GM23248 (cell line): ENCODE results near the gene LRRC75A. TPM values are rescaled to one million over a fixed set of nuclear protein-coding genes. Genes with fewer than 3 reads are reported as not detected.

Source experiments
- DNase-seq: peaks from one replicate; pipeline ENCODE4 v3.0.0-alpha.2; 2015
- H2AFZ ChIP-seq: fragments of 200-600 bp; sonication (generic); 2 replicates; pipeline ENCODE4 v1.6.1; 2016; ENCODE audit warnings: antibody characterized with exemption
- H3F3A ChIP-seq: fragments of 200-600 bp; sonication (generic); 2 replicates; pipeline ENCODE4 v1.6.1; 2016; ENCODE audit warnings: mild to moderate bottlenecking, antibody characterized with exemption, mixed run types; ENCODE audit not compliant: insufficient read depth
- H3K27ac ChIP-seq: fragments of 200-600 bp; sonication (generic); 2 replicates; pipeline ENCODE4 v1.5.1; 2016; ENCODE audit warnings: mild to moderate bottlenecking
- H3K27me3 ChIP-seq: fragments of 200-600 bp; sonication (generic); replicated peaks from 2 replicates; pipeline ENCODE4 v1.6.1; 2016; ENCODE audit warnings: mild to moderate bottlenecking; ENCODE audit not compliant: insufficient read depth
- H3K36me3 ChIP-seq: fragments of 200-600 bp; sonication (generic); 2 replicates; pipeline ENCODE4 v1.6.1; 2016; ENCODE audit warnings: low read depth, mild to moderate bottlenecking
- H3K4me1 ChIP-seq: fragments of 200-600 bp; sonication (generic); 2 replicates; pipeline ENCODE4 v1.6.1; 2016; ENCODE audit warnings: mild to moderate bottlenecking; ENCODE audit not compliant: insufficient read depth
- H3K4me2 ChIP-seq: fragments of 200-600 bp; sonication (generic); one replicate; pipeline ENCODE4 v1.6.1; 2016; ENCODE audit warnings: mild to moderate bottlenecking; ENCODE audit not compliant: unreplicated experiment
- H3K4me3 ChIP-seq: fragments of 200-600 bp; sonication (generic); 2 replicates; pipeline ENCODE4 v1.5.1; 2016; ENCODE audit warnings: mild to moderate bottlenecking
- H3K79me2 ChIP-seq: fragments of 200-600 bp; sonication (generic); 2 replicates; pipeline ENCODE4 v1.6.1; 2016; ENCODE audit warnings: mild to moderate bottlenecking; ENCODE audit not compliant: insufficient read depth
- H3K9ac ChIP-seq: fragments of 200-600 bp; sonication (generic); 2 replicates; pipeline ENCODE4 v1.6.1; 2016; ENCODE audit warnings: mild to moderate bottlenecking
- H3K9me2 ChIP-seq: fragments of 200-600 bp; sonication (generic); 2 replicates; pipeline ENCODE4 v1.6.1; 2016; ENCODE audit warnings: mixed run types, mild to moderate bottlenecking, moderate library complexity; ENCODE audit not compliant: insufficient read depth
- H3K9me3 ChIP-seq: fragments of 200-600 bp; sonication (generic); one replicate; pipeline ENCODE4 v1.6.1; 2017; ENCODE audit warnings: low read depth
- H4K20me1 ChIP-seq: fragments of 200-600 bp; sonication (generic); 2 replicates; pipeline ENCODE4 v1.6.0; 2016; ENCODE audit not compliant: insufficient read depth
- EZH2 ChIP-seq: fragments of 200-600 bp; sonication (generic); IDR thresholded peaks from 2 replicates; pipeline ENCODE4 v1.6.1; 2018; ENCODE audit warnings: antibody characterized with exemption, mild to moderate bottlenecking; ENCODE audit not compliant: insufficient read depth, poor library complexity, severe bottlenecking
- EZH2phosphoT487 ChIP-seq: fragments of 200-600 bp; sonication (generic); IDR thresholded peaks from 2 replicates; pipeline ENCODE4 v1.6.1; 2018; ENCODE audit warnings: antibody characterized with exemption, moderate library complexity, mild to moderate bottlenecking, low read depth; ENCODE audit not compliant: insufficient read depth
- WGBS, 2 experiments: methylation state at CpG; one replicate each; pipeline ENCODE4 v1.1.6; 2015 to 2017; ENCODE audit warnings: low lambda C conversion rate in 2 of 2, low coverage in 1 of 2; ENCODE audit errors: missing lambda C conversion rate in 2 of 2; 5-methylcytosine and 5-hydroxymethylcytosine counted together
- in situ Hi-C: fragments of 300-500 bp; cut with MboI; formaldehyde crosslinking; loops from 2 replicates; pipeline ENCODE4 v1.15.0; 2020
- polyA plus RNA-seq: library from polyadenylated mRNA; unstranded; fragments of >200 nt; fragmentation: Nextera tagmentation; extraction: Ambion mirVana; gene quantifications from 2 replicates; pipeline ENCODE4 v1.2.1, GENCODE V29; 2016
- total RNA-seq: library from RNA; depleted of rRNA; stranded (reverse); fragments of >200 nt; shearing (Covaris generic); gene quantifications from 2 replicates; pipeline ENCODE4 v1.2.3, GENCODE V29; 2014

Gene LRRC75A
- total and polyA plus RNA-seq, 2 experiments from 2014 or later = 0.22 to 0.54 TPM

DNA sequence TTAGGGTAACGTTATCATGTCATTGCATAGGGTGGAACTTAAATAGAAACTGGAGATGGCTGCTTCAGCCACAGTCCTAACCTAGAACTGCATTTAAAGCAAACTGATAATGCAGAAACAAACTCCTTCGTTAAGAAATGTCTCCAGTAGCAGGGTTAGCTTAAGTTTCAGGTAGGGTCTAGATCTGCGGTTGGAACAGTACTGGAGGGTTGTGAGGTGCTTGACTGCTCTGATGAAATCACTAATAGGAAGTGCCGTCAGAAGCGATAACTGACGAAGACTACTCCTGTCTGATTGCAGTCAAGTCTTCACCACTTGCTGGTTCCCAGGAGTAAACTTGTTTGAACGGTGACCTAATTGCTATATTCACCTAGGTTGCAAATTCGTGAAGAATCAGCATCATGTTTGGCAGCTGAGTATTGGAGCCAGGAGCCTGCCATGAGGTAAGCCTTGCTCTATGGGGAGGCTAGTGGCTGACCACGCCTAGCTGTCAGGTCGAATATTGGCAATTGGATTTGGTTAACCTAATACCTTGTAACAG is 52.1 kb downstream of the LRRC75A start:
- Histone ChIP-seq H2AFZ (no peak overlapping the region), H3K27ac (peak overlapping the region; percentile 66), H3K4me3 (peak overlapping the region; percentile 99), H4K20me1 (no peaks in the 10 kb centered on the region), H3K36me3 (peaks cover 32% of the 10 kb centered on the region), H3F3A (peaks cover 43% of the 10 kb centered on the region), H3K9ac (peak overlapping the region; percentile 94), H3K9me2 (no peaks in the 10 kb centered on the region), H3K79me2 (peaks cover 44% of the 10 kb centered on the region), H3K4me2 (peak overlapping the region; percentile 96), H3K4me1 (peaks cover 29% of the 10 kb centered on the region), H3K27me3 (no peaks in the 10 kb centered on the region), H3K9me3 (no peaks in the 10 kb centered on the region)
- DNase-seq = peak; percentile 37
- 7 to 10% methylated on average over 10 of the region's 10 CpGs for WGBS, 2 experiments
- no peak for TF ChIP-seq EZH2phosphoT487
- TF ChIP-seq EZH2 = no peak
- in situ Hi-C loops = no loop called here

DNA sequence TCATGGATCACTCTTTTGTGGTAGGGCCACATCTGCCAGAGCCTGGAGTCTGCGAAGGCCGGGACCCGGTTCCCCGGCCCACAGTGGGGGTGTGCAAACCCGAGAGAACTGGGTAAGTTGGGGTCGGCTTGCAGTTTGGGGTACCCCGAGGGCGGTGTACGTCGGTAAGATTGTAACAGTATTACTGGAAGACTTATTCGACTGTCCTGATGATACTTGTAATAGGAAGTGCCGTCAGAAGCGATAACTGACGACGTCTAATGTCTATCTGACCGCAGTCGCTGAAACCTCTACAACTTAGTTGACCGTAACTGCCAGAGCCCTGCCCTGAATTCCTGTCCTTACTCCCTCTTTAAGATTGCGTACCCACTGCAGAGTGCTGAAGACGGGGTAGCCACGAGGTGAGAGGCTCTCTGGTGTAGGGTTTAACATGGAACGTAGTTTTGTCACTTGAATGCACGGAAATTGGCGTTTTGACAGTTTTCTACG is 52.6 kb downstream of the LRRC75A start:
- Histone ChIP-seq H3K9ac (peak overlapping the region; percentile 94), H3K4me2 (peak overlapping the region; percentile 96), H3K9me3 (no peaks in the 10 kb centered on the region), H3K27ac (peak overlapping the region; percentile 66), H3K36me3 (peaks cover 32% of the 10 kb centered on the region), H3K9me2 (no peaks in the 10 kb centered on the region), H3K79me2 (peaks cover 44% of the 10 kb centered on the region), H3K27me3 (no peaks in the 10 kb centered on the region), H2AFZ (peak overlapping the region; percentile 50; the same call in 1 of the 2 replicates), H3K4me1 (peaks cover 29% of the 10 kb centered on the region), H3F3A (peaks cover 40% of the 10 kb centered on the region), H4K20me1 (no peaks in the 10 kb centered on the region), H3K4me3 (peak overlapping the region; percentile 99)
- TF ChIP-seq EZH2 (no peak), EZH2phosphoT487 (no peak)
- peak; percentile 48 for DNase-seq
- WGBS, 2 experiments = 1 to 2% methylated on average over 25 of the region's 25 CpGs
- in situ Hi-C loops = no loop called here

DNA sequence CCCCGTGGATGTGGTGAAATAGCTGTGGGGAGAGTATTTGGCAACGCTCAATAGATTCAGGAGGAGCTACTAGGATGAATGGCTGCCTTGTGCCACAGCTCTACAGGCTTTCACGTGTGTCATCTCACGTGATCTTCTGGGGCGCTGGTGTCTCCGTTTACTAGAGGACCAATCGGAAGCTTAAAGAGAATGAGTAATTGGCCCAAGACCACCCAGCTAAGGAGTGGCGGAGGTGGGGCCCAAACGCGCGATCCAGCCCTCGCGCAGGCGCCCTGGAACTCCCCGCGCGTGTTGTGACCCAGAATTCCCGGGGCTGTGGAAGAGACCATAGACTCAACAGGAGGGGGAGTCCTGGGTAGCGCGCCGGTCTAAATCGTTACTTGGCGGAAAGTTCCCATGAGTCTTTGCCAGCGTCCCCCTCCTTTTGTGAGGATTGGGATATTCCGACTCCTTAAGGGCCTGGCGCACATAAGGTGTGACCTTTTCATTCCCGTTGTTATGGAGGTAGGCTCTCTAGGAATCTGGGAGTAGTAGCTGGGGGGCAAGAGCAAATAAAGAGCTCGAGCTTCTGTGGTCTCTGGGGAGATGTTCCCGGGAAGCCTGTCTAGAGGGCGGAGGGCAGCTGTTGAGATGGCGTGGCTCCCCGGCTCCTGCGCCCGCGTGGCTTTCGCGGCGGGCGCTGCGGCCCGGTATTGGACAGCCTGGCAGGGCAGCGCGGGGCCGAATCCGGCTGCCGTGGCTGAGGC is 53.3 kb downstream of the LRRC75A start:
- peaks cover 29% of the 10 kb centered on the region for H3K4me1 ChIP-seq
- peak overlapping the region; percentile 94 for H3K9ac ChIP-seq
- in situ Hi-C loops = no loop called here
- peak overlapping the region; percentile 99 for H3K4me3 ChIP-seq
- peak overlapping the region; percentile 81 for H2AFZ ChIP-seq
- H3K36me3 ChIP-seq = peaks cover 32% of the 10 kb centered on the region
- TF ChIP-seq EZH2 = no peak
- no peak for TF ChIP-seq EZH2phosphoT487
- peak; percentile 99 for DNase-seq
- no peaks in the 10 kb centered on the region for H3K27me3 ChIP-seq
- H4K20me1 ChIP-seq = no peaks in the 10 kb centered on the region
- H3K4me2 ChIP-seq = peak overlapping the region; percentile 96
- H3K79me2 ChIP-seq = peaks cover 44% of the 10 kb centered on the region
- H3K9me3 ChIP-seq = no peaks in the 10 kb centered on the region
- peaks cover 40% of the 10 kb centered on the region for H3F3A ChIP-seq
- H3K27ac ChIP-seq = peak overlapping the region; percentile 84
- H3K9me2 ChIP-seq = no peaks in the 10 kb centered on the region
- 0% methylated on average over 46 of the region's 46 CpGs for WGBS, 2 experiments

- in situ Hi-C loops = no loop called here
- Histone ChIP-seq H3K27ac (peak overlapping the region; percentile 84), H3K9ac (peak overlapping the region; percentile 79), H3F3A (peaks cover 37% of the 10 kb centered on the region), H3K9me3 (no peaks in the 10 kb centered on the region), H2AFZ (peak overlapping the region; percentile 81), H4K20me1 (no peaks in the 10 kb centered on the region), H3K4me2 (peak overlapping the region; percentile 81), H3K79me2 (peaks cover 44% of the 10 kb centered on the region), H3K9me2 (no peaks in the 10 kb centered on the region), H3K36me3 (peaks cover 32% of the 10 kb centered on the region), H3K27me3 (no peaks in the 10 kb centered on the region), H3K4me3 (peak overlapping the region; percentile 99), H3K4me1 (peaks cover 29% of the 10 kb centered on the region)
- 4 to 10% methylated on average over 8 of the region's 8 CpGs for WGBS, 2 experiments
- DNase-seq = no peak
- TF ChIP-seq EZH2phosphoT487 (no peak), EZH2 (no peak)
Observed at GRCh38 chr17:16438173-16438556, 53.8 kb downstream of the LRRC75A start.
